ENCODE data around the gene PLOD3. TPM values are rescaled to one million over a fixed set of nuclear protein-coding genes. Genes with fewer than 3 reads are reported as not detected.

PLOD3 gene
- polyA plus RNA-seq, 10 donors, result 37.4 to 72.9 (median 46.4) TPM

DNA sequence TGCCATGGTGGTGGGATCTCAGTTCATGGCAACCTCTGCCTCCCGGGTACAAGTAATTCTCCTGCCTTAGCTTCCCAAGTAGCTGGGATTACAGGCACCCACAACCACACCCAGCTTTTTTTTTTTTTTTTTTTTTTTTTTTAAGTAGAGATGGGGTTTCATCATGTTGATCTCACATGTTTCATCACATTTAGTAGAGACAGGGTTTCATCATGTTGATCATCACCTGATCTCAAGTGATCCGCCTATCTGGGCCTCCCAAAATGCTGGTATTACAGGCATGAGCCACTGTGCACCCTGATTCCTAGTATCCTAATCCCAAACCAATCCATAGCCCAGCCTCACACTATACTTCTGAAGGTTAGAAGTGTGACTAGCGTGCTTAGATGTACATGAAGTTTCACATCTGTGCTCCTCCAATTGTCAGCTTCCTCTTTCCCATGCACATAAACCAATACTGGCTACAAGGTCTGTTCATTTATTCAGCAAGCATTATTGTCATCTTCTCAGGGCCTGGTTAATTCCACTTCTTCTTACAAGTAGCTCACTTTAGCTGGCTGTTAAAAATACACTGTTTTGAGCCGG is 30.4 kb downstream of the PLOD3 start:
- DNase-seq, result no peak

DNA sequence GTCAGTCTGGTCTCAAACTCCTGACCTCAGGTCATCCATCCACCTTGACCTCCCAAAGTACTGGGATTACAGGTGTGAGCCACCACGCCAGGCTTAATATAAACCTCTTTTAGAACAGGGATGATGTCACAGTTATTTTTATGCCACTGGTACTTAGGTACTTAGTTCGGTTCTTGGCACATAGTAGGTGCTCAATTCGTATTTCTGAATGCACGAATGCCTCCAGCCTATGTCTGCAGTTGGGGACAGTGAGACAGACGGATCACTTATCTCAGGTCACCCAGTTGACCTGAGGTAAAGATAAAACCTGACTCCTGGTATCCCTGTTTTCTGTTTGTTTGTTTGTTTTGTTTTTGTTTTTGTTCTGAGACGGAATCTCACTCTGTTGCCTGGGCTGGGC is 31.2 kb downstream of the PLOD3 start:
- no peak for DNase-seq

DNA sequence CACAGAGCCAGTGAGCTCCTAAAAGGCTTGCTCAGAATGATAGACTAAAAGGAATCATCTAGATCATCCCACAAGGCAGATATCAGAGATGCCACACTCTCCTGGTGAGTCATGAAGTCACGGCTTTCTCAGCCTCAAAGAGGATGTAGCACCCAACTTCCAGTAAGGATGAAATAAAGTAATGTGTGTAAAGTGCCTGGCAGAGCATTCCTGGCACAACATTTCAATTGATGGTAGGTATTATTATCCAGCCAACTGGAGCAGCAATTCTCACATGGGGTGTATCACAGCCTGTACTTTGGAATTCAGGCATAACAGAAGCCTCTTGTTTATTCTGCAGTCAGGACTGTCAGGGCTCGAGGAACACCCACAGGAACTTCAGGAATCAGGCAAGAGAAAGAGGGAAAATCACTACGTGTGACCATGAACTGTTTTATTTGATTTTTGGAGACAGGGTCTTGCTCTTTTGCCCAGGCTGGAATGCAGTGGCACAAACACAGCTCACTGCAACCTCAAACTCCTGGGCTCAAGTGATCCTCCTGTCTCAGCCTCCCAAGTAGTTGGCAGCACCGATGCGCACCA is 32.0 kb downstream of the PLOD3 start:
- no peak for DNase-seq

DNA sequence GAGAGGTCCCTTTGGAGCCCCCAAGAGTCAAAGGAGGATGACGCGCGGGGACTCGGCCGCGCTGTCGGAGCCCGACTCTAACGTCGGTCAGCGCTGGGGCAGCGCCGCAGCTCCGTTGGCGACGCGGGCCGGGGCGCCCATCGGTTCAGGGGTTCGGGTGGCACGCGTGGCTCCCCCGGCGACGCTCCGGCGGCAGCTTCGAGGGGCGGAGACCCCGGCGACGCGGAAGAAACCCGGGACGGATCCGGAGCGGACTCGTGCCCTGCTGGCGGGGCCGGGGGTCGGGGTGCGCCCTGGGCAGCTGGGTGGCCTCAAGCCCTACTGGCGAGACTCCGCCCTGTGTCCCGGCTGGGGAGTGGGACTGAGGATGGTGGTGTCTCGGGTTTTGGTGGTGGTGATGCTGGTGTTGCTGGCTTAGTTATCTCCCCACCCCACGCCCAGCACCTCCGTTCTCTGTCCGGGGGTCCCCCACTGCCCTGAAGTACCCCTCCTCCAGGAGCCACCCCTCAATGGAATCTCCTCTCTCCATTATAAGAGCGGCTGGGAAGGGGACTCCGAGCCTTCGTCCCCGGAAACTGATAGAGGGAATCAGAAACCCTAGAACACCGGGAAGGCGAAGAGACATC is 37.1 kb downstream of the PLOD3 start, which contains the start of gene NAT16:
Gene NAT16 (minus strand): TSS at position 164 of the 626 bp plus-strand sequence. CDS start 5,486 bp downstream, outside the sequence.
- DNase-seq, result no peak

DNA sequence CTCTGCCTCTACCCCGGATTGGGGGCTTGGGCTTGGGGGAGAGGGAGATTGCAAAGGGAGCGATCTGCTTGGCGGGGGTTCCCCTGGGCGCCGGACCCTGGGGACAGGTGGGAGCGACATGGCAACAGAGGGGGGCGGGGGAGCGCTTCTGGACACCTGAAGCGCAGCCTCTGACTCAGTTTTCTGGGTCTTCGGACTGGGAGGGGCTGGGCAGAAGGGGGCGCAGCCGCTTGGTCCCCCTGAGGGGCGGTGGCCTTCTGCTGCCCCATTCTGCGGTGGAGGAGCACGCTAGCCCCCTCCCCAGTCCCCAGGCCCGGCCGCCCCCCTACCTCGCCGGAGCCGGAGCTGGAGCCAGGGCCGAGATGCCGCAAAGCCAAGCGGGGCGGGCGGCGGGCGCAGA is 37.7 kb downstream of the PLOD3 start:
- no peak for DNase-seq

DNA sequence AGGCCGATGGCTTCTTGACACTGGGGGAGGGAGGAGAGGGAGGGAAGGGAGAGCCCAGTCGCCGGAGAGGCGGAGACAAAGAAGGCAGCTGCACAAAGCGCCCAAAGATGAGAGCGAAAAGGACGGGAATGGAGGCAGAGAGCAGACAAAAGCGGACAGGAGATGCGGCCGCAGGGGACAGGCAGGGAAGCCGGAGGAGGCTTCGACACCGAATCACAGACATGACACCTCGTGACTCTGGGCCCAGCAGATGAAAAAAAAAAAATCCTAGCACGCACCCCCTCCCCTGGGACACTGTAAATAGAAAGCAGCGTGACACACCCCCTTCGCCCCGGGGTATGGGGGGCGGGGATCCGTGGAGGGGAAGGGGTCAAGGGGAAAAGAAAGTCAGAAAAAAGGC is 38.3 kb downstream of the PLOD3 start:
- no peak for DNase-seq

DNA sequence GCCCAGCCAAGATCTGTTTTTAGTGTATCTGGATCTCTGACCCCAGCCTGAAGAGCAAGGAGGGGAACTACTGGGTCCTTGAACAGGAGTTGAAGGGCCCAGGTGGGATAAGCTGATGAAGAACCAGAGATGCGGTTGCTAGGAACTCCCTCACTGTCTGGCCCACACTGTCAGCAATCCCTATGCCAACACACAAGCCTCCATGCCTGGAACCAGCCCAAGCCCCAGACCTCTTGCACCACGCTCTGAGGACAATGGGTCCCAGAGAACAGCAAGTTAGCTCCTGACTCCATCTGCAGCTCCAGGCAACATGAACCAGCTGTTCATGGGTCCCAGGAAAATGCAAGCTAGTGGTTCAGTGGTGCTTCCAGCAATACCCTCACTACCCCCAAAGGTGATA is 39.7 kb downstream of the PLOD3 start:
- no peak for DNase-seq

DNA sequence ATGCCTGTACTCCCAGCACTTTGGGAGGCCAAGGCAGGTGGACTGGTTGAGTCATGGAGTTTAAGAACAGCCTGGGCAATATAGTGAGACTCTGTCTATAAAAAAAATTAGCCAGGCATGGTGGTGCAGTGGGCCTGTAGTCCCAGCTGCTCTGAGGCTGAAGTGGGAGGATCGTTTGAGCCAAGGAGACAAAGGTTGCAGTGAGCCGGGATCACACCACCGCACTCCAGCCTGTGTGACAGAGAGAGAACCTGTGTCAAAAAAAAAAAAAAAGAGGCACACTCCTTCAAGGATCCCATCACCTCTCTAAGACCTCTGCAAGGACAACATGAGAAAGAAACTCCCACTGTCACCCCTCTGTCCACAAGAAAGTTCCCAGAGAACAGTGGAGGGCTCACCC is 41.7 kb downstream of the PLOD3 start:
- no peak for DNase-seq

DNA sequence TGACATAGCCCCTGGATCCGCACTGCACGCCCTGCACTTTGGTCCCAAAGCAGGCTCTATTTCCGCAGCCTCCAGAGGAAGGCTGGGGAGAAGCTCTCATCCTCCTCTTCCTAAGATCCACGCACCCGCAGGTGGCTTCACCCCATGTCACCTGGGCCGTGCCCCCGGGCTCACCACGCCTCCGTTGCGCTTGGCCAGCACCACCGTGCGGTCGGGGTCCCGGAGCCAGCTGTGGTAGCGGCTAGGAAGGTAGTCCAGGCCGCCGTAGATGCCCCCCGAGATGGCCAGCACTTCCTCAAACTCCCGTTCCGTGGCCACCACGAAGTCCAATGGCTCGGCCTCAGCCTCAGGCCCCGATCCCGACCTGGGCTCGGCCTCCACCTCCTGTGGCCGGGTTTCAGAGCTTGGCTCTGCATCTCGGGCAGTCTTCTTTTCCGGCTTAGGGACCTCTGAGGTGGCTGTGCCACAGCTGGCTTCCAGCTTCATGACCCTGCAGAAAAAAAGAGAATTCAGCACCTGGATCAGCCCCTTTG is 43.0 kb downstream of the PLOD3 start:
- DNase-seq, result no peak

DNA sequence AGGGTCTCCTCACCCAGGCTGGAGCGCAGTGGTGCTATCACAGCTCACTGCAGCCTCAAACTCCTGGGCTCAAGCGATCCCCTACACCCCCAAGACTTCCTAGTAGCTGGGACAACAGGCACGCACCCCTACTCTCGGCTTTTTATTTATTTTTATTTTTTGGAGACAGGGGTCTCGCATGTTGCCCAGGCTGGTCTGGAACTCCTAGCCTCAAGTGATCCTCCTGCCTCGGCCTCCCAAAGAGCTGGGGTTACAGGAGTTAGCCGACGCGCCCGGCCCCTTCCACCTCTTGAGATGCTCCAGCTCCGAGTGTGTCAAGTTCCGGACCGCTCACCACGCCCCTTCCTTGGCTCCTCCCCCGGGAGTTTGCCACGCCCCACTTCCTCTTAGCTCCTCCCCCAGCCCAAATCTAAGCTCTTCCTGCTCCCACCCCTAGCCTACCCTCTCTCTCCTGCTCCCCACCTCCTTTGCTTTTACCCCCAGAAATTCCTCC is 43.6 kb downstream of the PLOD3 start:
- DNase-seq, result no peak

DNA sequence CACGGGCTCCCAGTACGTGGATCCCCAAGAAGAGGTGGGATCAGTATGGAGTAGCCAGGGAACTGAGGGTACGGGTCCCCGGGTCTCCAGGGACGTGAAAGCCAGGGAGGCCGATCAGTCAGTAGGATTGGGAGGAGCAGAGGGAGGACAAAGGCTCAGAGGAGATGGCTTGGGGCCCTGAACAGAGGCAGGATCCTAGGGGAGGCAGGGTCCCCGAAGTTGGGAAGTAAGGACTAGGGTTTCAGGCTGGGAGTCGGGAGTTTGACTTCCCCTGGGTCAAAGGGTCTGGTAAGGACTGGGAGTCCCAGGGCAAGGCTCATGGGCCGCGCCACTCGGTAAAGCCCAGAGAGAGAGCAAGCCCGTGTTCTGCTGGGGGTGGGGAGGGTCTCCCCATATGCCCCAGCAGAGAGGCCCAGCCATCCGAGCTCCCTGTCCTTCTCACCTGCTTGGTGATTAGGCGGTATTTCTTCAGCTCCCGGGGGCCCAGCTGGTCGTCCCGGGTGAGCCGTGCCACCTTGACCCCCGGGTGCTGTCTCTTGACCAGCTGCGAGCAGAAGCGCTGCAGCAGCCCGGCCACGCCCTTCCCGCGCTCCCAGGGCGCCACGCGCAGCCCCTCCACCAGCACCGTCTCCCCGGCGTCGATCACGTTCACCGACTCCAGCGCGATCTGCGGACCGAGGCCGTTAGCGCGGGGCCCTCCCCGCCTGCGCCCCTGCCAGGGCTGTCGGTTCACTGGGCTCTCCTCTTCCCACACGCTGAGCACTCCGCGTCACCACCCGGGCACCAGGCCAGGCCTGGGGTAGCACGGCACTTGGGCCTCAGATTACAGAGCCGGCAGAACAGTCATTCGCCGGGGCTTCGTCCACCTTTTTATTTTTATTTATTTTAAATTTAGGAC is 44.3 kb downstream of the PLOD3 start:
- DNase-seq, result peak; percentile 32 to 55 (median 54)

DNA sequence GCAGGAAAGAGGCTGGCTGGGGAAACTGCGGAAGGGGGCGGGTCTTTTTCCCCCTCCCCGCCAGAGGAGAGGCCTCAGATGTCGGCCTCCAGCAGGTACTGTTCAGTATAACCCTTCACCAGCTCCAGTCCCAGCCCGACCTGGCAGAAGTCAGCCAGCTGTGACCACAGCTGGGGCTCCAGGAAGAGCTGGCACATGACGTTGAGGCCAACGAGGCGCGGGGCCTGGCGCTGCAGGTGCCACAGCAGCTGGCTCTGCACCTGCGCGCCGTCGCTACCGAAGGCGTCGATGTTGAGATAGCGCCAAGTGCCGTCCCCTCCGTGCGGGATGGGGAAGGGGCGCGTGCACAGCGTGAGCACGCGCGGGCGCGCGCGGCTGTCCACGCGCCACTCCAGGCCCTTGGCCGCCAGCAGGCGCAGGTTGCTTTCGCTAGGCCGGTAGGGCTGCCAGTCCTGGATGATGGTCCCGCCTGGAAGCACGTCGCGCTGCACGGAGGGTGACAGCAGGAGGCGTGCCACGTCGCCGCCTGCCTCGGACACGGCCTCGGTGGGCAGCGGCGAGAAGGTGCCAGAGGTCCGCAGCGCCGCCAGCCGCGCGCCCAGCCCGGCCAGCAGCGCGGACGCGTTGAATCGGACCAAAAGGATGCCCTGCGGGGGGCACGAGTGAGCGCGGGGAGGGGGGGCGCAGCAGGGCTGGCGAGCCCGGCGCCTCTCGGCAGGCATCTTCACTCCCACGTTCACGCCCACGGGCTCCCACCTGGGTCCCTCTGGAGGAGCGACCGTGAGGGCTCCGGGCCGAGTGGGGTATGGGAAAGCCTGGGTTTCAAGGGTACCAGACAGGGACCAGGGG is 45.2 kb downstream of the PLOD3 start:
- DNase-seq, result no peak

DNA sequence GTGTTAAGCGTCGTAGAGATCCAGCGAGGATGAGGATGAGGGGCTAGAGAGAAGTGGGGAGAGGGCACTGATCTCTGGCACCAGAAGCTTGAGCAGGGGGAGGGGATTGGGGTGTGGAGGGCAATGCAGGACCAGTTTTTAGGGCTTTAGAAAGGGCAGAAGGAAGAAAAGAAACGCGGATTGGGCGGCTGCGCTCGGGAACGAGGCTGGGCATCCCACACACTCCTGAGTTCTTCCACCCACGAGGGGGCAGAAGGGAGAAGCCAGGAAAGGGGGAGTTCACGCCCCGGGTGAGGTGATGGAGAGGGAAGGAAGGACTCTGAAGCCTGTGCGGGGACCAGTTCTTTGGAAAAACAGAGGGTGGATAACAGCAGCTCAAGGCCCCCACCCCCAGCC is 45.9 kb downstream of the PLOD3 start:
- DNase-seq, result no peak

DNA sequence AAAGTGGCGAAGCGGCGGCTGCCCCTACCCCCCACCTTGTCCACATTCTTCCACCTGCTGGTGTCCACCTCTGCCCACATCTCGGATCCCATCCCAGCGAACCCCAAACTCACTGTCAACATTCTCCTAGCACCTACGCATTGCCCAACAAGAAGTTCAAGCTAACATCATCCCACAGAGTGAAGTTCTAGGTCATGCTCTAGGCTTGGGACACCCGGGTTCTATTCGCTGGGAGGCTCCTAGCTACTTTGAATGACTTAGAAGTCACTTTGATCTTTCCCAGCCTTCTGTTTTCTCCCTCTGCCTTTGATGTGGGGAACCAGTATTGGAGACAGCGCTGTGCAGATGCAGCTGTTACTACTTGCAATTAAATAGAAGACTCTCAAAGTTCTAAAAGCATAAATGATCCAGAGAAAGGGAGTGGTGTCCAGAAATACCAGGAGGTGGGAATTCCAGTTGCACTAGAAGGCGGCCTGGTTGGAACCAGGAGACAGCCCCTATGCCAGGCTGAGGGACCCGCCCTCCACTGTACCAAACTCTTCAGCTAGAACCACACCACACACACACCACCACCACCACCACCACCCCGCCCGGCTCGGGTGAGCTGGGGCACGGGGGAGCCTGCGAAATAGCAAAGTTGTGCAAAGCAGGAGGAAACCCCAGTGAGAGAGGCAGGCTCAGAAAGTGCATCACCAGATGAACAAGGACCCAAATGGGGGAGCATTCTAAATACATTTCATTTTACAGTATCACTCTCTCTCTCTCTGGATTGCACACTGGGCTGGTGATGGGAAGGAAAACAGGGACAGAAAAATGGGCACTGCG is 46.6 kb downstream of the PLOD3 start:
- no peak for DNase-seq

DNA sequence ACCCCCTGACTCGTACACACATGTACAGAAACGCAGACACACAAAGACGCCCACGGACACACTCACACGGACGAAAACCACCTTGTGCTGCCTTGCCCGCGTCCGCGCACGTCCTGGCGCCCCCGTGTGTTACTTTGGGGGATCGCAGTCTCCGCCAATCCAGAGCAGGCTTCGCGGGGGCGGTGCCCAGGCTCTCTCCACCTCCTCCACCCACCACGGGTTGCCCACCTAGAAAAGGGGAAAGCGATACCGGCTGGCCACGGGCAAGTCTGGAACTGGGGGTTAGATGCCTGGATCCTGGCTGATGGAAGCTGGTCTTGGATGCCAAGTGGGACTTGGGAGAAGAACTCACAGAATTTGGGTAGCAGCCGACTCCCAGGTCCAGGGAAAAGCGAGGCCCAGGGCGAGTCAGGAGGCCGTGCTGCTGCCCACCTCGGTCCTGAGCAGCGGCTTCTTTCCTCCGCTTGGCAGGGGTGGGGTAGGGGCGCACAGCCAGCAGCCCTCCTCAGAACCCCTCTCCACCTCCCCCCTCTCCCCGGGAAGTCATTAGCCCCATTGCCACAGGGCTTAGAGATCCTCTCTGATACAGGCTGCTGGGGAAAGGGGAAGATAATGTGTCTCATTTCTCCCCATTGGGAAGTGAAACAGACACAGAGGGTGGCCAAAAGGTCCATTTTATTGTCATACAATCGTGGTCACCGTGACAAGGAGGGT is 47.4 kb downstream of the PLOD3 start:
- peak; percentile 23 to 76 (median 60) for DNase-seq

DNA sequence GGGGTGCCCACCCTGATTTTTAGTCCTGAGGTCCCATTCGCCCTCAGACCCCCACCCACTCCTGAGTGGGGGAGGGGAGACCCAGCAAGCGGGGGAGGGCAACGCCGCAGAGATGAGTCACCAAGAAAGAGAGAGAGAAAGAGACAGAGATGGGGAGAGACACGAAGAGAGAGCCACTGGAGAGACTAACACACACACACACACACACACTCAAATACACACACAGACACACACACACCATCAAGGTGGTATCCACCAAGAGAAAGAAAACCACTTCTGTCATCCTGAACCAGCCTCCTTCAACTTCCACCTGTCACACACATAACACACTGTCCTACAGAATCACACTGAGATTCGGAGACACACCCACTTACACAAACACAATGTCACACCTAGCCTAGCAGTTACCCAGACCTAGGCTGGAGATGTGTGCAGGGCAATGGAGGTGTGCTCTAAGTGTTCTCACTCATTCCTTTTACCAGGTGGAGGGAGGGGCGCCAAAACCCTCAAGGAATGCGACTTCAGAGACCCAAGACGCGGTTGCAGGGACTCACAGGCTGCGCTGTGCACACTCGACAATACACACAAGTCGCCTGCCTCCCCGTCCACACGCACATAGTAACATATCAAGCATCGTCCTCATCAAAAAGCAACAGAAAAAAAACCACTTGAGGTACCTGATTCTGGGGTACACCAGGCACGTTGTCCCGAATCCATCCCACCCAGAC is 48.1 kb downstream of the PLOD3 start:
- no peak for DNase-seq

DNA sequence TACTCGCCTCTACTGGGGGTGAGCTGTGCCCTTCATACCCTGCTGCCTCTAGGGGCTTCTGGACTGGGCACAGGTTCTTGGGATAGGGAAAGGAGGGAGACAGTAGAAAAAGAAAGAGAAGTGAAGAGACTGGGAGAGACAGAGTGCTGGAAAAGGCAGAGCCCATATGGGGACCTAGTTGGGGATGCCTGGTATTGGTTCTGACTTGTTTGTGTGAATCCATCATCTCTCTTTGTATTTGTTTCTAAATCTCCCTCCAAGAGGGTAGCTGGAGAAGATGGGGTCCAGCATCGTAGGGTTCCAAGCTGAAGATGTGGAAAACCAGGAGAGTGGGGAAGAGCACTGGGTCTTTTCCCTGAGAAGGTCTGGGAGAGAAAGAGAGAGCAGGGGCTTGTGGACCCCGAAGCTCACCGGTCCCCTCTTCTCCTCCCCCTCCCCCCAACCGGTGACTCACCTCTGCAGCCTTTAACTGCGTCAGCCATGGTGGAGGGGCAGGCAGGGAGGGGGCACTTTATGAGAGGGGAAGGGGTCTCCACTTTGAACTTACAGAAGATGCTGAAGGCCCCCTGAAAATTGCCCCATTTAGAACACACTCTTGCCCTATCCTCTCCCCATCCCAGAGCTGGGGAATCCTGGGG is 48.9 kb downstream of the PLOD3 start:
- DNase-seq, result no peak

All from muscle of back (tissue), 11 donors.